ENCODE measurements around the gene GPR148.

GRCh38 chr2:130766711-130767407 lies 38.0 kb downstream of the GPR148 start:
- TF ChIP-seq CTCF (IDR thresholded peaks at IDR 0.05; ENCODE audit: poor library complexity), result no peak
- no peak for TF ChIP-seq EZH2 (IDR thresholded peaks at IDR 0.05; ENCODE audit: borderline replicate concordance)

All from hepatocyte (in vitro differentiated cells).